Skeletal muscle cell (primary cell): ENCODE results near the gene CAPN8.

Experiments used
- DNase-seq: peaks from one replicate; pipeline ENCODE4 v3.0.0-alpha.2; 2010; ENCODE audit warnings: low read depth
- H3K4me3 ChIP-seq: 2 replicates; pipeline ENCODE4 v1.5.1; 2011; ENCODE audit warnings: low read depth, mild to moderate bottlenecking, control low read depth, low read length, moderate library complexity

Gene CAPN8

GRCh38 chr1:223662943-223663342, 2.6 kb downstream of the CAPN8 start:
- no peak for DNase-seq
- no peak overlapping the region for H3K4me3 ChIP-seq

- no peak for DNase-seq
- no peak overlapping the region for H3K4me3 ChIP-seq
Observed at GRCh38 chr1:223659711-223660110, 5.8 kb downstream of the CAPN8 start.

GRCh38 chr1:223657978-223658377, 7.5 kb downstream of the CAPN8 start:
- no peak overlapping the region for H3K4me3 ChIP-seq
- DNase-seq = no peak

GRCh38 chr1:223654083-223654482, 11.4 kb downstream of the CAPN8 start:
- H3K4me3 ChIP-seq = no peak overlapping the region
- no peak for DNase-seq

GRCh38 chr1:223653431-223653830, 12.1 kb downstream of the CAPN8 start:
- no peak overlapping the region for H3K4me3 ChIP-seq
- no peak for DNase-seq

- no peak for DNase-seq
- H3K4me3 ChIP-seq = no peak overlapping the region
Observed at GRCh38 chr1:223653015-223653414, 12.5 kb downstream of the CAPN8 start.

GRCh38 chr1:223652436-223652941, 13.0 kb downstream of the CAPN8 start:
- no peak overlapping the region for H3K4me3 ChIP-seq
- peak; percentile 4 for DNase-seq

GRCh38 chr1:223651291-223651991, 14.1 kb downstream of the CAPN8 start:
- DNase-seq = no peak
- no peak overlapping the region for H3K4me3 ChIP-seq

- no peak for DNase-seq
- H3K4me3 ChIP-seq = no peak overlapping the region
Observed at GRCh38 chr1:223650465-223650864, 15.0 kb downstream of the CAPN8 start.

- no peak for DNase-seq
- H3K4me3 ChIP-seq = no peak overlapping the region
Observed at GRCh38 chr1:223649222-223649621, 16.3 kb downstream of the CAPN8 start.

GRCh38 chr1:223647249-223647648, 18.3 kb downstream of the CAPN8 start:
- no peak overlapping the region for H3K4me3 ChIP-seq
- DNase-seq = no peak

- no peak for DNase-seq
- H3K4me3 ChIP-seq = no peak overlapping the region
Observed at GRCh38 chr1:223645903-223646302, 19.6 kb downstream of the CAPN8 start.

GRCh38 chr1:223642237-223642636, 23.3 kb downstream of the CAPN8 start:
- H3K4me3 ChIP-seq = no peak overlapping the region
- no peak for DNase-seq

- H3K4me3 ChIP-seq = no peak overlapping the region
- DNase-seq = no peak
Observed at GRCh38 chr1:223641523-223642039, 23.9 kb downstream of the CAPN8 start.

- no peak overlapping the region for H3K4me3 ChIP-seq
- no peak for DNase-seq
Observed at GRCh38 chr1:223639331-223639749, 26.2 kb downstream of the CAPN8 start.

GRCh38 chr1:223635236-223635635, 30.3 kb downstream of the CAPN8 start:
- no peak for DNase-seq
- H3K4me3 ChIP-seq = no peak overlapping the region

- no peak overlapping the region for H3K4me3 ChIP-seq
- DNase-seq = no peak
Observed at GRCh38 chr1:223634423-223634822, 31.1 kb downstream of the CAPN8 start.

GRCh38 chr1:223631956-223632355, 33.5 kb downstream of the CAPN8 start:
- H3K4me3 ChIP-seq = no peak overlapping the region
- no peak for DNase-seq

- DNase-seq = no peak
Observed at GRCh38 chr1:223631473-223631872, 34.0 kb downstream of the CAPN8 start.

GRCh38 chr1:223629126-223629457, 36.4 kb downstream of the CAPN8 start:
- no peak overlapping the region for H3K4me3 ChIP-seq
- DNase-seq = no peak

More at GRCh38 chr1:223631473-223631872, 34.0 kb downstream of the CAPN8 start:
- H3K4me3 ChIP-seq = no peak overlapping the region
